OCI-LY7 (cell line): Measurements from ENCODE around the gene RIPOR1. TPM values are rescaled to one million over a fixed set of nuclear protein-coding genes. Genes with fewer than 3 reads are reported as not detected.

Experiments
- BruUV-seq: library from RNA; stranded (reverse); fragments of 400-500 nt; replicated peaks from 2 replicates; lab custom pipeline; 2021; lab: Mats Ljungman, UMichigan
- CTCF ChIA-PET: fragments of 300-600 bp; sonication (Branson Sonifier 250); formaldehyde crosslinking; loops from one replicate; lab custom pipeline; 2022; ENCODE audit warnings: antibody characterized with exemption; ENCODE audit not compliant: unreplicated experiment; lab: Charles Lee
- POLR2A ChIA-PET: fragments of 300-600 bp; sonication (Branson Sonifier 250); formaldehyde crosslinking; loops from one replicate; lab custom pipeline; 2022; ENCODE audit warnings: antibody characterized with exemption; lab: Charles Lee
- DNase-seq: peaks from one replicate; pipeline ENCODE4 v3.0.0-alpha.2; 2015; ENCODE audit warnings: low spot score
- H2AFZ ChIP-seq: fragments of 200-600 bp; sonication (generic), shearing (Covaris generic); 2 replicates; pipeline ENCODE4 v1.6.1; 2014; ENCODE audit warnings: mild to moderate bottlenecking, antibody characterized with exemption, low read length, moderate library complexity
- H3K27ac ChIP-seq: fragments of 200-600 bp; sonication (generic); 2 replicates; pipeline ENCODE4 v1.5.1; 2014; ENCODE audit warnings: mixed run types, low read depth, mild to moderate bottlenecking, moderate library complexity, low read length, inconsistent platforms; ENCODE audit not compliant: poor library complexity, severe bottlenecking
- H3K36me3 ChIP-seq: fragments of 200-600 bp; sonication (generic); 2 replicates; pipeline ENCODE4 v1.6.1; 2014; ENCODE audit warnings: mild to moderate bottlenecking, antibody characterized with exemption, low read length, moderate library complexity, mixed read lengths; ENCODE audit not compliant: insufficient read depth
- H3K4me1 ChIP-seq: fragments of 200-600 bp; sonication (generic); 2 replicates; pipeline ENCODE4 v1.5.1; 2014; ENCODE audit warnings: mild to moderate bottlenecking, low read length; ENCODE audit not compliant: insufficient read depth, poor library complexity, severe bottlenecking
- H3K4me2 ChIP-seq: fragments of 200-600 bp; sonication (generic); 2 replicates; pipeline ENCODE4 v1.6.1; 2014; ENCODE audit warnings: mild to moderate bottlenecking, low read length
- H3K4me3 ChIP-seq: fragments of 200-600 bp; sonication (generic); 2 replicates; pipeline ENCODE4 v1.5.1; 2014; ENCODE audit warnings: mild to moderate bottlenecking, low read depth, low read length; ENCODE audit not compliant: poor library complexity, severe bottlenecking
- H3K79me2 ChIP-seq: fragments of 200-600 bp; sonication (generic); 2 replicates; pipeline ENCODE4 v1.6.1; 2016; ENCODE audit warnings: low read depth, mild to moderate bottlenecking, low read length, moderate library complexity, mixed read lengths; ENCODE audit not compliant: insufficient read depth
- H3K9me2 ChIP-seq: fragments of 200-600 bp; sonication (generic); 2 replicates; pipeline ENCODE4 v1.6.1; 2016; ENCODE audit warnings: mild to moderate bottlenecking, low read length, mixed read lengths; ENCODE audit not compliant: insufficient read depth
- H3K9me3 ChIP-seq: fragments of 200-600 bp; sonication (generic); 2 replicates; pipeline ENCODE4 v1.6.1; 2014; ENCODE audit warnings: mild to moderate bottlenecking, mixed run types, low read length, mixed read lengths
- H4K20me1 ChIP-seq: fragments of 200-600 bp; sonication (generic); 2 replicates; pipeline ENCODE4 v1.6.1; 2014; ENCODE audit warnings: mild to moderate bottlenecking, antibody characterized with exemption, low read length, moderate library complexity, mixed read lengths; ENCODE audit not compliant: insufficient read depth
- EZH2phosphoT487 ChIP-seq: fragments of 200-600 bp; sonication (generic); IDR thresholded peaks from 2 replicates; pipeline ENCODE4 v1.6.1; 2018; ENCODE audit warnings: low read depth, borderline replicate concordance, mild to moderate bottlenecking, mixed run types, antibody characterized with exemption, low read length, moderate library complexity, mixed read lengths
- intact Hi-C: fragments of 100-400 bp; cut with micrococcal nuclease; formaldehyde crosslinking; loops from one replicate; pipeline ENCODE4 v1.10.0; 2022; ENCODE audit not compliant: unreplicated experiment
- total RNA-seq, 2 experiments: library from RNA; depleted of rRNA in 1 of 2; stranded (reverse); fragments of >200 nt in 1 of 2; shearing (Covaris generic) in 1 of 2; gene quantifications; 2 replicates each; pipeline ENCODE4 v1.2.3, GENCODE V29; 2014 to 2022
- TF ChIP-seq, protein P1 (sequence below): fragments of 200-600 bp; sonication (generic); conservative IDR thresholded peaks from 2 replicates; pipeline ENCODE4 v1.5.1; 2014; ENCODE audit warnings: mild to moderate bottlenecking, antibody characterized with exemption, low read length, moderate library complexity, mixed read lengths

RIPOR1 gene
- total RNA-seq, 2 experiments from 2014 or later: 9.7 to 40.2 TPM

DNA sequence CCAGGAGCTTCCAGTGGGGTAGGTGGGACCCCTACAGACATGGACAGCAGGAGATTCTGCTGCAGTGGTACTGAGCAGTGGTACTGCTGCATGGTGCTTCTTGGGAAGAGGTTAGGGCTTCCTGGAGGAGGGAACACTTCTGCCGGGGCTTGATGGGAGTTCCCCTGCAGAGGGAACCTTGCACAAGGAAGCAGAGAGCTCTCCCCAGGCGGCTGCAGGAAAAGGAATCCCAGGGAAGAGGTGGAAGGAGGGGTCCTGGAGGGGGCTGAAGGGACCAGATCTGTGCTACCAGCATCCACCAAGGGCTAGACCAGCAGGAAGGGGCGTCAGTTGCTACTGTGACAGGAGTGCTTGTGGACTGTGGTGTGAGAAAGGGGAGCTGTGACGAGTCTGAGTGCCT, 10.6 kb downstream of the RIPOR1 start:
- H3K27ac ChIP-seq: no peak overlapping the region
- no peak overlapping the region for H3K4me3 ChIP-seq
- H3K4me2 ChIP-seq: no peak overlapping the region; the same call in 1 of the 2 replicates
- peaks cover 8% of the 10 kb centered on the region; the same call in 1 of the 2 replicates for H3K36me3 ChIP-seq
- no peak for DNase-seq
- TF ChIP-seq, protein P1, sequence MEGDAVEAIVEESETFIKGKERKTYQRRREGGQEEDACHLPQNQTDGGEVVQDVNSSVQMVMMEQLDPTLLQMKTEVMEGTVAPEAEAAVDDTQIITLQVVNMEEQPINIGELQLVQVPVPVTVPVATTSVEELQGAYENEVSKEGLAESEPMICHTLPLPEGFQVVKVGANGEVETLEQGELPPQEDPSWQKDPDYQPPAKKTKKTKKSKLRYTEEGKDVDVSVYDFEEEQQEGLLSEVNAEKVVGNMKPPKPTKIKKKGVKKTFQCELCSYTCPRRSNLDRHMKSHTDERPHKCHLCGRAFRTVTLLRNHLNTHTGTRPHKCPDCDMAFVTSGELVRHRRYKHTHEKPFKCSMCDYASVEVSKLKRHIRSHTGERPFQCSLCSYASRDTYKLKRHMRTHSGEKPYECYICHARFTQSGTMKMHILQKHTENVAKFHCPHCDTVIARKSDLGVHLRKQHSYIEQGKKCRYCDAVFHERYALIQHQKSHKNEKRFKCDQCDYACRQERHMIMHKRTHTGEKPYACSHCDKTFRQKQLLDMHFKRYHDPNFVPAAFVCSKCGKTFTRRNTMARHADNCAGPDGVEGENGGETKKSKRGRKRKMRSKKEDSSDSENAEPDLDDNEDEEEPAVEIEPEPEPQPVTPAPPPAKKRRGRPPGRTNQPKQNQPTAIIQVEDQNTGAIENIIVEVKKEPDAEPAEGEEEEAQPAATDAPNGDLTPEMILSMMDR: no peak
- TF ChIP-seq EZH2phosphoT487: no peak
- BruUV-seq: no TSS peak
- no peaks in the 10 kb centered on the region for H3K9me3 ChIP-seq
- H3K9me2 ChIP-seq: no peaks in the 10 kb centered on the region
- ChIA-PET CTCF (interaction anchor here (0.5 kb wide), 1 partner anchor 18 kb away, joined by 3 read pairs; no protein-coding TSS in a partner anchor), POLR2A (interaction anchor here (0.5 kb wide), 1 partner anchor 21 kb away, joined by 3 read pairs; no protein-coding TSS in a partner anchor)
- H2AFZ ChIP-seq: no peak overlapping the region
- no peaks in the 10 kb centered on the region for H3K79me2 ChIP-seq
- H3K4me1 ChIP-seq: peaks cover 41% of the 10 kb centered on the region
- H4K20me1 ChIP-seq: no peaks in the 10 kb centered on the region
- intact Hi-C loops: no loop called here

DNA sequence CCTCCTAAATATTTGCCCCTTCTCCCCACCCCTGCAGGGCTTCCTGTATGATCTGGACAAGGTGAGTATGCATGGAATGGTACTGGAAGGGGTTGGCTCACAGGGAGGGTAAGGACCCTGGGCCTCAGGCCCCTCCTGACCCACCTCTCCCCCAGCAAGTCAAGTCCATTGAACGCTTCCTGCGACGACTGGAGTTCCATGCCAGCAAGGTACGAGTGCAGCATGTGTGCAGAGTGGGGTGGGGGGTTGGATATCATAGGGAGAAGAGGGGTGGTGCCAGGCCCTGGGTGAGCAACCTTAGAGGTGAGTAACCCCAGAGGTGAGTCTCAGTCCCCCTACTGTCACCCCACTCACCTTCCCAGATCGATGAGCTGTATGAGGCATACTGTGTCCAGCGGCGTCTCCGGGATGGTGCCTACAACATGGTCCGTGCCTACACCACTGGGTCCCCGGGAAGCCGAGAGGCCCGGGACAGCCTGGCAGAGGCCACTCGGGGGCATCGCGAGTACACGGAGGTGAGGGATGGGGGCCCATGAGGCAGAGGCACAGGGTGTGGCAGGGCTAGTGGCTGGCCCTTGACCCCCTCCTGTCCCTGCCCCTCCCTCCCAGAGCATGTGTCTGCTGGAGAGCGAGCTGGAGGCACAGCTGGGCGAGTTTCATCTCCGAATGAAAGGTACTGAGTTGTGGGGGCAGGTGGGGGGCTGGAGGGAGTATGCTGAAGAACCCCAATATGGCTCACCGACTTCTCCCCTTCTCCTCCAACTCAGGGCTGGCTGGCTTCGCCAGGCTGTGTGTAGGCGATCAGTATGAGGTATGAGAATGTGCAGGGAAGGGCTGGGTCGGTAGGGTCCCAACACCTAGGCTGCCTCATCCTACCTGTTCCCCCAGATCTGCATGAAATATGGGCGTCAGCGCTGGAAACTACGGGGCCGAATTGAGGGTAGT, 11.3 kb downstream of the RIPOR1 start:
- POLR2A ChIA-PET: interaction anchor here (0.5 to 1.2 kb wide), 3 partner anchors 20 to 105 kb away, joined by 3 to 4 read pairs (median 3); partner anchors contain the start of gene CARMIL2
- H4K20me1 ChIP-seq: no peaks in the 10 kb centered on the region
- no peak overlapping the region for H3K27ac ChIP-seq
- H3K9me3 ChIP-seq: no peaks in the 10 kb centered on the region
- intact Hi-C loops: loop anchor here (10.0 kb wide), 1 partner anchor 265 kb away; the partner anchor contains the start of genes RANBP10 and TSNAXIP1
- no peaks in the 10 kb centered on the region for H3K79me2 ChIP-seq
- H3K4me3 ChIP-seq: no peak overlapping the region
- no peak overlapping the region for H3K4me2 ChIP-seq
- DNase-seq: no peak
- no peak overlapping the region for H2AFZ ChIP-seq
- no TSS peak for BruUV-seq
- no peak for TF ChIP-seq EZH2phosphoT487
- TF ChIP-seq, protein P1: no peak
- H3K36me3 ChIP-seq: peaks cover 8% of the 10 kb centered on the region; the same call in 1 of the 2 replicates
- no peaks in the 10 kb centered on the region for H3K9me2 ChIP-seq
- peaks cover 43% of the 10 kb centered on the region for H3K4me1 ChIP-seq
- CTCF ChIA-PET: interaction anchor here (0.5 kb wide), 1 partner anchor 19 kb away, joined by 3 read pairs; no protein-coding TSS in a partner anchor
